T-helper 2 cell (primary cell): ENCODE results near the gene CHST13.

ENCODE experiments used
- DNase-seq, 5 experiments: peaks; one replicate each; pipeline versions ENCODE4 v3.0.0 to v3.0.0-alpha.2; 2012 to 2022
- total RNA-seq, 2 donors: gene quantifications; one replicate each; lab custom pipeline; 2026; lab: John Stamatoyannopoulos, UW

CHST13 gene, protein sequence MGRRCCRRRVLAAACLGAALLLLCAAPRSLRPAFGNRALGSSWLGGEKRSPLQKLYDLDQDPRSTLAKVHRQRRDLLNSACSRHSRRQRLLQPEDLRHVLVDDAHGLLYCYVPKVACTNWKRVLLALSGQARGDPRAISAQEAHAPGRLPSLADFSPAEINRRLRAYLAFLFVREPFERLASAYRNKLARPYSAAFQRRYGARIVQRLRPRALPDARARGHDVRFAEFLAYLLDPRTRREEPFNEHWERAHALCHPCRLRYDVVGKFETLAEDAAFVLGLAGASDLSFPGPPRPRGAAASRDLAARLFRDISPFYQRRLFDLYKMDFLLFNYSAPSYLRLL
- total RNA-seq: 0 reads per million in 2 donors

GRCh38 chr3:126523745-126524428 lies at the start of gene CHST13:
TSS of gene CHST13 (plus strand) at chr3:126524155. CDS start at chr3:126524333, 178 bp downstream.
- peak in 1 of 5 experiments; percentile 20 for DNase-seq

- peak in 4 of 5 experiments; percentile 7 to 50 (median 18) for DNase-seq
Observed at GRCh38 chr3:126474498-126475412, 49.2 kb upstream of the CHST13 start.

DNA sequence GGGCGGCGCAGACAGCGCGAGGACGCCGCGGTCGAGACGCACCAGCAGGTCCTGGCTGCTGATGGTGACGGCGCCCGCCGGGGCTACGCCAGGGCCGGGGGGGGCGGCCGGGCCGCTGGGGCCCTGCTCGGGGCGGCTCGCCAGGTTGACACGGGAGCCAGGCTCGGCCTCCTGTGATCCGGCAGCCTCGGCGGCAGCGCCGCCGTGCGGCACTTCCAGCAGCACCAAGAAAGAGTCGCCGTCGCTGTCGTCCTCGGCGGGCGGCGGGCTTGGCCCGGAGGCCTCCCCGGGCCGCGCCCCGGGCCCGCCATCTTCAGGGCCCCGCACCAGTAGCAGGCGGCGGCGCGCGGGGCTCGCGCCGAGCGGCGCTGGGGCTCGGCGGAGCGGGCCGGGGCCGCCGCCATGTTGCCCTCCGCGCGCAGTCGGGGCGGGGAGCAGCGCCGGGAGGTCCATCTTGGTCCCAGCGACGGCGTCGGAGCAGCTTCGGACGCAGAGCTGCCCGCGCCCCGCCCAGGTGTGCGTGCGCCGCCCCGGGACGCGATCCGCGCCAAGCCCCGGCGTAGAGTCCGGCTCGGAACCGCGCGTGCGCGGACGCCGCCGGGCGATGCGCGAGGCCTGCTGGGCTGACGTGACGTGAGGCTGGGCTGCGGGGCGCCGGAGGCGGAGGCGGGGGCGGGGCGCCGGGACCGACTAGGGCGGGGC lies 48.4 kb upstream of the CHST13 start, which contains the start of gene ZXDC:
TSS of gene ZXDC (minus strand) at position 479 of the 702 bp plus-strand sequence. CDS start at position 453, 26 bp downstream.
- peak; percentile 86 to 95 (median 90) for DNase-seq

GRCh38 chr3:126476166-126477060 lies 47.5 kb upstream of the CHST13 start:
- peak in 1 of 5 experiments; percentile 54 for DNase-seq

- DNase-seq: no peak
Observed at GRCh38 chr3:126477061-126477380, 46.9 kb upstream of the CHST13 start.

DNA sequence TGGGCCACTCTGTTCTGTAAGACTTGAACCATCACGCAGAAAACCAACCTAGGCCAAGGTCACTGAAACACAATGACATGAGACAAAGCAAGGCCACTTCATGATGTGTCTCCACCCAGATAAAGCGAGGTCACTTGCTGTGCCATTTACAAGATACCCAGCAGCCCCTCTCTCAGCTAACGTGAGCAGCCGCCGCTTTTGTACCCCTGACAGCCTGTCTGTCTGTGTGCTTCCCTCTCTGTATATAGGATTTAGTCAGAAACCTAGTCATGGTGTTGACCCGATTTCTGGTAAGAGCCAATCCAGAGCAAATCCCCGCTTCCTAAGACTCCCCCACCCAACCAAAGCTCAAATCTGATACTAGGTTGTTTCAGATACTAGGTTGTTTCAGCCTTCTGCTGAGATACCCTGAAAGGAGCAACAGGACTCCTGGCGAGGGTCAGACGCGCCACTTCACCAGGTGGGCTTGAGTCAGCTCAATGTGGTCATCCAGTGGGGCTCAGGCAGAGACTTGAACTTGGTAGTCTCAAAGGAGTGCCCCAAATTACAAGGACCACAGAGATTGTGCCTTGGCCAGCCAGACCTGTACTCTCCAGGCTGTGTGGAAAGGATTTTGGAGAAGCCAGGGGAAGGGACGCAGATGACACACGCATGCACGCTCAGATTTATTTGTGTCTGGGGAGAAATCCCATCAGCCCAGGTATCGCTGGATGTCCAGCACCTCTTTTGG lies 45.2 kb upstream of the CHST13 start:
- no peak for DNase-seq

GRCh38 chr3:126479642-126480041 lies 44.3 kb upstream of the CHST13 start:
- DNase-seq: no peak

DNA sequence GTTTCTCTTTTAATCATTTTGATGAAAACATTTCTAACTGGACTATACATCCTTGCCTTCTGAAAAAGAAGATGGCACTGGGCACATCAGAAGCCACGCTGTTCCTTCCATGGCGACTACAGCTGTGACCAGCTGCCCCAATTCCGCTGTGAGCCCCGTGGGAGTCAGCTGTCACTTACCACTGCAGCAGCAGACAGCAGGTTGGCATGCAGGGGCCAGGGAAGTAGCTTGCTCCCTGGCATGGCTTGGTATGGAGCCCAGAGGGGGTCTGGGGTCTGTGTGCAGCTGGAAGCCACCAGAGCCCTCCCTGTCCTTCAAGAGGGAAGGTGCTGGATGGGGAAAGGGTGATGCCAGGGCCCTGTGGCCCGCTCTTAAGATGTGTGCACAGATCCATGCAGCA lies 43.7 kb upstream of the CHST13 start:
- no peak for DNase-seq

- no peak for DNase-seq
Observed at GRCh38 chr3:126480861-126481260, 43.1 kb upstream of the CHST13 start.

DNA sequence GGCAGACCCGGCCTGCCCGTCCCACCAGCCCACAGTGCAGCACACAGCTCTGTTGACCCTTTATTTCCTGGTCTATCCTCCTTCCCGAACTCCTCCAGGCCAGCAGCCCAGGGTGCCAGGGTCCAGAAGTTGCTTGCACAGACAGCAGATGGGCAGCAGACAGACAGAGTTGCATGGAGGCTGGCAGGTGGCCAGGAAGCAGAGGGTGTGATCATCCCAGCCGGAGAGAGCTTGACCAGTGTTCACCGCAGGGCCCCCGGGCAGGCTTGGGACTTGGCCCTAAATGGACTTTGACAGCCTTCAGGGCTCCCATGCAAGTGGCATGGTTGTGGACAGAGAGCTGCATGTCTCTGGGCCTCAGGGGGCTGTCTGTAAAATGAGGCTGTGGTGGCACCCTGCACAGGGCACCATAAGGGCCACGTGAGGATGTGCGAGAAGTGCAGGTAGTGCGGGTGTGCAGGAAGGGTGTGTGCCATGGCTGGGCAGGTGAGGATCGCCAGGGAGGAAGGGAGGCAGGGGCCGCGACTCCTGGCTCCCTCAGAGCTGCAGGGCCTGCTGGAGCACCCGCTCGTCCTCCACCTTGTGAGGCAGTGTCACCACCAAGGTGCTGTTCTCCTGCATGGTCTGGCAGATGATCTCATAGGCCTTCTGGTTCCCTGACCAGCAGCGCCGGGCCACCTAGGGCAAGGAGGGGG lies 42.0 kb upstream of the CHST13 start:
- no peak for DNase-seq

DNA sequence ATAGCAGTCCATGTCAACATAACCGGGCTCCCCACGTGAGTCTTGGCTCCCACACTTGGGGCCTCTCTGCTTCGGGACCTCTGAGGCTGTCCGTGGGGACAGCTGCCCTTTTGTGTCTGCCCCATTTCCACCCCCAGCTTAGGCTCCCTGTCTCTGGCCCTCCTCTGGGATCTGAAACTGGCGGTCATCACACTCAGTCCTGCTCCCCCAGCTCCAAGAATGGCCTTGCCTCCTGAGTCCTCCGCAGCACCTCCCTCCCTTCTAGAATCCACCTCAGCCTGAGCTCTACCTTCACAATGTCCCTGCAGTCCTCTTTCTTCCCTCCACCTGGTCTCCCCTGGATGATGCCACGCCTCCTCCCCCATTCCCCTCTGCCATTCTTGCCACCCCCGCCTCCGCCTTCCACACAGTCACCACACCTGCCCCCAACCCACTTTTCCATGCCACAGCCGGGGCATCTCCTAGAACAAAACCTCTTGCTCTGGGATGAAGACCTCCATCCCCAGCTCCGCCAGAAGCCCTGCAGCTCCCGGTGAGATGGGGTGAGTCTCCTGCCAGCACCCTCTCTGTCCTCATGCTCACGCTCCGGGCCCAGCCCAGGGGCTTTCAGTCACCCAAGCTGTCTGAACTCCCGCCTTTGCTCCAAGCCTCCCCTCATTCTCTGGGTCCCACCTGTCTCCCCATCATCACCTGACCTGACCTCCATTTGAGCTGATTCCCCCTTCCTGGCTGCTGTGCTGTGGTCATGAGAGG lies 41.3 kb upstream of the CHST13 start:
- DNase-seq: no peak

DNA sequence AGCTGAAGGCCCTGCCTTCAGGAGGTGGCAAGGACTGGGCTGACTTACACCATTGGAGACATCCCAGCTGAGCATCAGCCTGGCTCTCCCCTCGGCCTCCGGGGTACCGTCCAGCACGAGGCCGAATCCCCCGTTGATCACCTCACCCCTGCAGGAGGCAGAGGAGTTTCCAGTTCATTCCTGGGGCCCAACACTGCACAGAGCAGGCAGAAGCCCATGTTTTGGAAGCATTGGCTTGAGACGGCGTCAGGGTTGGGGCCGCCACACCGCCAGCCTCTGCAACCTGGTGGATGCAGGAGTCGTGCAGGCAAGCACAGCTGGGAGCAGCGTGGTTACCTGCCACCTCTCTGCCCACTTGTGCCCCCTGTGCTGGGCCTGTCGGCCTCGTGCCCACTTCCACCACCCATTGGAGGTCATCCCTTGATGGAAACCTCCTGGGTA lies 40.6 kb upstream of the CHST13 start:
- no peak for DNase-seq

DNA sequence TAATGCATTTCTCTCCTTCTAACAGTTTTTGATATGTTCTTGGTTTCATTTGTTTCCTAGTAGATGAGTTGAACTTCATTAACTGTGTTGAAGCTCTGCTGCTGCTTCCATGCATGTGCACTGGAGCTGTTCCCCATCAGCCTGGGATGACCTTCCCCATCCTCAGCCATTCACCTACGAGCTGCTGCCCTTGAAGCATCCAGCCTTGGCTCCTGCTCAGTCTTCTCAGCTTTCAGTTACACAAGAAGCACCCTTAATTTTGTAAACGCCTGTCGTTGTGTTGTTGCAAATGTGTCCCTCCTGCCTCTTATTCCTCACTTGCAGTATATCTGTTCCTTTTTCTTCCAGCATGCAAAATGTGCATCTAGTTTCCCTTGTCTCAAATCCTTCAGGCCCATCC lies 39.8 kb upstream of the CHST13 start:
- no peak for DNase-seq

DNA sequence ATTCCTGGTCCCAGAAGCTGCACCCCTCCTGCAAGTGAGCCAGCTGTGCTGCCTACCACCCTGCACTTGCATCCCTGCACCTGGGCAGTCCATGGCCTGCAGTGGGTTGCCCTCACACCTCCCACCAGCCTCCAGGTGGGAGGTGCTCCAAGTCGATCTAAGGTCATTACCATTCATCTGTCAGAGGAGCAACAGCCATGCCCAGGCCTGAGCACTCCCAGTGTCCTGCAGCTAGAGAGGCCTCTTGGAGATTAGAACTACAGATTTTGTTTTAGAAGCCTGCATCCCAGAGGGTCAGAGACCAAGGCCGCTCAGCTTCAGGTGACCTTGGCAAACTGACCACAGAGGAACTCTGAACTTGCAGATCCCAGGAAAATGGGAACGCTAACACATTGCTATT lies 39.3 kb upstream of the CHST13 start:
- DNase-seq: no peak

GRCh38 chr3:126485176-126485897 lies 38.6 kb upstream of the CHST13 start:
- no peak for DNase-seq

GRCh38 chr3:126485956-126486355 lies 38.0 kb upstream of the CHST13 start:
- DNase-seq: no peak

- DNase-seq: no peak
Observed at GRCh38 chr3:126486360-126486847, 37.6 kb upstream of the CHST13 start.

- DNase-seq: peak in 1 of 5 experiments; percentile 22
Observed at GRCh38 chr3:126487151-126487771, 36.7 kb upstream of the CHST13 start.
